ENCODE results near the gene NEK5.

DNA sequence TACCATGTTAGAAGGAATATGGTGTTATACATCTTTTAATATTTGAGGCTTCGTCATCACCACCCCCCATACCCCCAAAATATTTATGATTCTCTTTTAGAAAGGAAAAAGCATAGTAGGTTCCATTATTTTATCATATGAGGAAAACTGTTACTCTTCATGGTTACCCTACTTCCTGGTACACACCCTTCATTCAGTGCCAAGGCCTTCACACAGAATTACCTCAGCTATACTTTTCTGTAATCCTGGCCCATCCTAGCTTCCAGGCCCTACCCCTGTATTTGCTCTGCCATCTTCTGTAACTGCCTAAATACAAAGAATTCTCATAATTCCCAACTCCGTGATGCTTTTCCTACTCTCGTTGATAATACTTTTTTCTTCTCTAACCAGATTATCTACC lies 108.7 kb downstream of the NEK5 start:
- TF ChIP-seq ZNF174 (tag by site-specific recombination; IDR thresholded peaks at IDR 0.05) = no peak
- TF ChIP-seq BCL11A (tag by site-specific recombination; IDR thresholded peaks at IDR 0.05; ENCODE audit: low read depth) = no peak
